Esophagus muscularis mucosa (tissue), 4 donors: ENCODE measurements around the gene HTT. TPM values are rescaled to one million over a fixed set of nuclear protein-coding genes. Genes with fewer than 3 reads are reported as not detected.

Experiments used
- DNase-seq: peaks from one replicate; pipeline ENCODE4 v3.0.0-alpha.2; 2017; ENCODE audit errors: extremely low spot score
- H3K27ac ChIP-seq, 4 donors: fragments of 200-600 bp; sonication (generic); replicated peaks in 1 of 4; 1 replicate in 3 of 4; 2 replicates in 1 of 4; pipeline ENCODE4 v1.5.1; 2016 to 2019; ENCODE audit warnings: mild to moderate bottlenecking in 1 of 4
- H3K27me3 ChIP-seq, 4 donors: fragments of 200-600 bp; sonication (generic); one replicate each; pipeline versions ENCODE4 v1.5.1 to v1.6.0; 2016 to 2019
- H3K36me3 ChIP-seq, 4 donors: fragments of 200-600 bp; sonication (generic); one replicate each; pipeline ENCODE4 v1.5.1; 2016 to 2019
- H3K4me1 ChIP-seq, 4 donors: fragments of 200-600 bp; sonication (generic); one replicate each; pipeline ENCODE4 v1.5.1; 2016 to 2019
- H3K4me3 ChIP-seq, 4 donors: fragments of 200-600 bp; sonication (generic); 1 replicate in 2 of 4; 2 replicates in 2 of 4; pipeline ENCODE4 v1.5.1; 2016 to 2019; ENCODE audit warnings: mild to moderate bottlenecking in 4 of 4, moderate library complexity in 1 of 4
- H3K9me3 ChIP-seq, 4 donors: fragments of 200-600 bp; sonication (generic); 1 replicate in 3 of 4; 2 replicates in 1 of 4; pipeline ENCODE4 v1.5.1; 2016 to 2019
- CTCF ChIP-seq, 3 experiments: fragments of 200-600 bp in 2 of 3; fragments of 450-650 bp in 1 of 3; sonication (generic) in 2 of 3; IDR thresholded peaks; one replicate each; pipeline ENCODE4 v1.5.1; 2017 to 2019; ENCODE audit warnings: antibody characterized with exemption in 3 of 3, mild to moderate bottlenecking in 2 of 3, moderate library complexity in 1 of 3
- EP300 ChIP-seq: sonication (generic); formaldehyde crosslinking; IDR thresholded peaks from one replicate; pipeline ENCODE4 v1.6.1; 2017; ENCODE audit warnings: antibody characterized with exemption
- POLR2A ChIP-seq: fragments of 450-650 bp; IDR thresholded peaks from one replicate; pipeline ENCODE4 v1.6.1; 2017; ENCODE audit warnings: antibody characterized with exemption, moderate library complexity, mild to moderate bottlenecking, low read depth
- POLR2AphosphoS5 ChIP-seq, 2 donors: sonication (generic); formaldehyde crosslinking; IDR thresholded peaks; one replicate each; pipeline ENCODE4 v1.6.1; 2017; ENCODE audit warnings: antibody characterized with exemption in 2 of 2
- WGBS: methylation state at CpG from one replicate; pipeline ENCODE4 v1.1.5; 2018; 5-methylcytosine and 5-hydroxymethylcytosine counted together
- intact Hi-C: fragments of 100-400 bp; cut with DNase I; formaldehyde crosslinking; loops from one replicate; pipeline ENCODE4 v1.15.1; 2023
- total RNA-seq, 4 donors: library from RNA; depleted of rRNA; stranded (reverse); fragments of >200 nt; gene quantifications; one replicate each; pipeline versions ENCODE4 v1.1.0 to v1.2.1, GENCODE V29; 2016

HTT gene
- total RNA-seq, 4 donors from 2014 or later = 30.2 to 65.7 (median 49.3) TPM

- 84% methylated on average over 6 of the region's 11 CpGs for WGBS
- Histone ChIP-seq H3K4me1 (peaks cover 6 to 27% (median 13%) of the 10 kb centered on the region in 4 donors), H3K4me3 (no peak overlapping the region), H3K27ac (no peak overlapping the region), H3K36me3 (peaks cover 46 to 93% (median 89%) of the 10 kb centered on the region in 4 donors), H3K27me3 (no peaks in the 10 kb centered on the region), H3K9me3 (no peaks in the 10 kb centered on the region)
- no peak for TF ChIP-seq POLR2A
- TF ChIP-seq EP300 = no peak
- no peak for TF ChIP-seq CTCF (IDR thresholded peaks at IDR 0.05)
- no peak for TF ChIP-seq POLR2AphosphoS5 (IDR thresholded peaks at IDR 0.05)
- no peak for DNase-seq
- intact Hi-C loops = no loop called here
Measured at GRCh38 chr4:3223346-3223745, 148.9 kb downstream of the HTT start.

- Histone ChIP-seq H3K4me3 (no peak overlapping the region), H3K4me1 (peaks cover 6 to 29% (median 14%) of the 10 kb centered on the region in 4 donors), H3K9me3 (no peaks in the 10 kb centered on the region), H3K36me3 (peaks cover 42 to 93% (median 89%) of the 10 kb centered on the region in 4 donors), H3K27ac (no peak overlapping the region), H3K27me3 (no peaks in the 10 kb centered on the region)
- TF ChIP-seq CTCF (IDR thresholded peaks at IDR 0.05) = peak in 1 of 3 experiments; percentile 3
- TF ChIP-seq POLR2AphosphoS5 (IDR thresholded peaks at IDR 0.05) = no peak
- 93% methylated on average over 13 of the region's 13 CpGs for WGBS
- DNase-seq = no peak
- intact Hi-C loops = no loop called here
Measured at GRCh38 chr4:3223956-3224748, 149.7 kb downstream of the HTT start.

GRCh38 chr4:3225071-3225850, 150.8 kb downstream of the HTT start:
- no peak for DNase-seq
- Histone ChIP-seq H3K4me3 (no peak overlapping the region), H3K27me3 (no peaks in the 10 kb centered on the region), H3K4me1 (peaks cover 6 to 29% (median 14%) of the 10 kb centered on the region in 4 donors), H3K27ac (peak overlapping the region in 1 of 4 donors; percentile 48), H3K9me3 (no peaks in the 10 kb centered on the region), H3K36me3 (peaks cover 46 to 93% (median 89%) of the 10 kb centered on the region in 4 donors)
- TF ChIP-seq CTCF (IDR thresholded peaks at IDR 0.05) (no peak), POLR2A (no peak), POLR2AphosphoS5 (IDR thresholded peaks at IDR 0.05) (no peak), EP300 (no peak)
- intact Hi-C loops = no loop called here
- 88% methylated on average over 19 of the region's 22 CpGs for WGBS

- Histone ChIP-seq H3K4me3 (no peak overlapping the region), H3K9me3 (no peaks in the 10 kb centered on the region), H3K27me3 (no peaks in the 10 kb centered on the region), H3K36me3 (peaks cover 53 to 93% (median 89%) of the 10 kb centered on the region in 4 donors), H3K27ac (peak overlapping the region in 3 of 4 donors; percentile 41 to 48 (median 45)), H3K4me1 (peaks cover 6 to 29% (median 14%) of the 10 kb centered on the region in 4 donors)
- no peak for TF ChIP-seq POLR2A
- no peak for TF ChIP-seq POLR2AphosphoS5 (IDR thresholded peaks at IDR 0.05)
- no peak for TF ChIP-seq EP300
- TF ChIP-seq CTCF (IDR thresholded peaks at IDR 0.05) = no peak
- DNase-seq = no peak
- intact Hi-C loops = no loop called here
- WGBS = 81% methylated on average over 9 of the region's 9 CpGs
Measured at GRCh38 chr4:3225936-3226335, 151.5 kb downstream of the HTT start.
